Stimulated activated CD4-positive, alpha-beta T cell treated with anti-CD3 and anti-CD28 coated beads, Interleukin-4, amount 100 ng/mL, for 24 hours (primary cell): ENCODE results near the gene CYP27B1.
A peak's percentile ranks its signal among the peaks of the same experiment; 100 is the strongest.

Experiments
- DNase-seq: peaks from one replicate; pipeline ENCODE4 v3.0.0-alpha.2; 2020

CYP27B1 gene

GRCh38 chr12:57765003-57765697, 1.7 kb downstream of the CYP27B1 start:
- DNase-seq, result peak; percentile 62

GRCh38 chr12:57764662-57765002, 2.2 kb downstream of the CYP27B1 start:
- peak; percentile 48 for DNase-seq

- DNase-seq, result no peak
Measured at GRCh38 chr12:57763881-57764661, 2.8 kb downstream of the CYP27B1 start.

- DNase-seq, result no peak
Measured at GRCh38 chr12:57762463-57762862, 4.4 kb downstream of the CYP27B1 start.

- DNase-seq, result no peak
Measured at GRCh38 chr12:57761391-57761998, 5.4 kb downstream of the CYP27B1 start.

- DNase-seq, result no peak
Measured at GRCh38 chr12:57760347-57760982, 6.4 kb downstream of the CYP27B1 start.

GRCh38 chr12:57759360-57759980, 7.4 kb downstream of the CYP27B1 start:
- DNase-seq, result peak; percentile 54

- DNase-seq, result no peak
Measured at GRCh38 chr12:57758552-57759359, 8.1 kb downstream of the CYP27B1 start.

- DNase-seq, result no peak
Measured at GRCh38 chr12:57757771-57758170, 9.1 kb downstream of the CYP27B1 start.

- peak; percentile 78 for DNase-seq
Measured at GRCh38 chr12:57756406-57757341, 10.2 kb downstream of the CYP27B1 start.

GRCh38 chr12:57755454-57756372, 11.2 kb downstream of the CYP27B1 start:
- peak; percentile 21 for DNase-seq

GRCh38 chr12:57755194-57755453, 11.8 kb downstream of the CYP27B1 start:
- no peak for DNase-seq

- peak; percentile 85 for DNase-seq
Measured at GRCh38 chr12:57754411-57755193, 12.3 kb downstream of the CYP27B1 start, which contains the start of gene MARCHF9. Gene MARCHF9, plus strand, starts transcription at chr12:57755103. Its CDS starts 426 bp downstream, at chr12:57755529.

- no peak for DNase-seq
Measured at GRCh38 chr12:57753756-57754337, 13.0 kb downstream of the CYP27B1 start.

- DNase-seq, result no peak
Measured at GRCh38 chr12:57752668-57753000, 14.2 kb downstream of the CYP27B1 start.

GRCh38 chr12:57751788-57752667, 14.8 kb downstream of the CYP27B1 start, which contains the start of gene CDK4:
Gene CDK4, minus strand, starts transcription at chr12:57752310. Its CDS starts 593 bp downstream, at chr12:57751717.
- peak; percentile 98 for DNase-seq

GRCh38 chr12:57751432-57751787, 15.5 kb downstream of the CYP27B1 start:
- DNase-seq, result no peak
